Keratinocyte (primary cell): ENCODE results near the gene FCHO2.

Source experiments
- EZH2 ChIP-seq: IDR thresholded peaks from one replicate; pipeline ENCODE4 v1.6.1; 2012; ENCODE audit warnings: inconsistent platforms, mild to moderate bottlenecking, low read length, moderate library complexity
- TF ChIP-seq, protein P1 (sequence below), 3 experiments: IDR thresholded peaks in 1 of 3; conservative IDR thresholded peaks in 1 of 3; optimal IDR thresholded peaks in 1 of 3; 2 replicates in 2 of 3; 3 replicates in 1 of 3; pipeline versions ENCODE3 to v1.5.1; 2011; ENCODE audit warnings: low read length in 3 of 3, mild to moderate bottlenecking in 3 of 3, moderate library complexity in 2 of 3, control low read depth in 1 of 3, inconsistent platforms in 1 of 3; ENCODE audit not compliant: insufficient read depth in 2 of 3; ENCODE audit errors: extremely low read depth in 1 of 3

GRCh38 chr5:73100109-73100508, 144.3 kb downstream of the FCHO2 start:
- TF ChIP-seq, protein P1, sequence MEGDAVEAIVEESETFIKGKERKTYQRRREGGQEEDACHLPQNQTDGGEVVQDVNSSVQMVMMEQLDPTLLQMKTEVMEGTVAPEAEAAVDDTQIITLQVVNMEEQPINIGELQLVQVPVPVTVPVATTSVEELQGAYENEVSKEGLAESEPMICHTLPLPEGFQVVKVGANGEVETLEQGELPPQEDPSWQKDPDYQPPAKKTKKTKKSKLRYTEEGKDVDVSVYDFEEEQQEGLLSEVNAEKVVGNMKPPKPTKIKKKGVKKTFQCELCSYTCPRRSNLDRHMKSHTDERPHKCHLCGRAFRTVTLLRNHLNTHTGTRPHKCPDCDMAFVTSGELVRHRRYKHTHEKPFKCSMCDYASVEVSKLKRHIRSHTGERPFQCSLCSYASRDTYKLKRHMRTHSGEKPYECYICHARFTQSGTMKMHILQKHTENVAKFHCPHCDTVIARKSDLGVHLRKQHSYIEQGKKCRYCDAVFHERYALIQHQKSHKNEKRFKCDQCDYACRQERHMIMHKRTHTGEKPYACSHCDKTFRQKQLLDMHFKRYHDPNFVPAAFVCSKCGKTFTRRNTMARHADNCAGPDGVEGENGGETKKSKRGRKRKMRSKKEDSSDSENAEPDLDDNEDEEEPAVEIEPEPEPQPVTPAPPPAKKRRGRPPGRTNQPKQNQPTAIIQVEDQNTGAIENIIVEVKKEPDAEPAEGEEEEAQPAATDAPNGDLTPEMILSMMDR (optimal IDR thresholded peaks at IDR 0.05 in 1 of 3, IDR thresholded peaks at IDR 0.05 in 1 of 3, conservative IDR thresholded peaks at IDR 0.05 in 1 of 3; ENCODE audit: extremely low read depth in 1 of 3, insufficient read depth in 2 of 3, low read length in 3 of 3), result no peak
- no peak for TF ChIP-seq EZH2
